Right lobe of liver (tissue), 6 donors: ENCODE data around the gene UBE4B. TPM values are rescaled to one million over a fixed set of nuclear protein-coding genes. Genes with fewer than 3 reads are reported as not detected.

ENCODE experiments used
- ATAC-seq, 4 donors: fragments of 200-7000 bp; cut with Tn5 transposase; one replicate each; pipeline ENCODE4 v1.9.1; 2020; ENCODE audit warnings: mild to moderate bottlenecking in 4 of 4, moderate library complexity in 4 of 4
- DNase-seq, 3 donors: peaks; one replicate each; pipeline ENCODE4 v3.0.0-alpha.2; 2020
- H3K27ac ChIP-seq, 3 donors: fragments of 200-600 bp; one replicate each; pipeline ENCODE4 v1.8.0; 2022
- H3K27me3 ChIP-seq, 2 donors: fragments of 200-600 bp; one replicate each; pipeline ENCODE4 v1.8.0; 2022
- H3K36me3 ChIP-seq, 4 donors: fragments of 200-600 bp; sonication (generic) in 1 of 4; one replicate each; pipeline versions ENCODE4 v1.5.1 to v1.8.0; 2017 to 2022; ENCODE audit warnings: control low read depth in 1 of 4
- H3K4me1 ChIP-seq, 4 donors: fragments of 200-600 bp; sonication (generic) in 1 of 4; one replicate each; pipeline versions ENCODE4 v1.5.1 to v1.8.0; 2017 to 2022; ENCODE audit warnings: control low read depth in 1 of 4
- H3K4me3 ChIP-seq, 3 donors: fragments of 200-600 bp; one replicate each; pipeline ENCODE4 v1.8.0; 2022
- H3K9me3 ChIP-seq, 4 donors: fragments of 200-600 bp; sonication (generic) in 1 of 4; one replicate each; pipeline versions ENCODE4 v1.5.1 to v1.8.0; 2017 to 2022; ENCODE audit warnings: control low read depth in 1 of 4
- CTCF ChIP-seq, 4 donors: fragments of 200-600 bp in 3 of 4; fragments of 450-650 bp in 1 of 4; IDR thresholded peaks; one replicate each; pipeline versions ENCODE4 v1.5.1 to v1.8.0; 2016 to 2022; ENCODE audit warnings: antibody characterized with exemption in 4 of 4, mild to moderate bottlenecking in 2 of 4
- POLR2A ChIP-seq: fragments of 450-650 bp; IDR thresholded peaks from one replicate; pipeline ENCODE4 v1.6.1; 2017; ENCODE audit warnings: antibody characterized with exemption, mild to moderate bottlenecking
- WGBS: methylation state at CpG from one replicate; pipeline ENCODE4 v1.1.6; 2018; ENCODE audit warnings: low coverage, low lambda C conversion rate; ENCODE audit not compliant: insufficient coverage; ENCODE audit errors: missing lambda C conversion rate; 5-methylcytosine and 5-hydroxymethylcytosine counted together
- intact Hi-C, 2 donors: fragments of 100-400 bp; cut with DNase I; formaldehyde crosslinking; loops; one replicate each; pipeline versions ENCODE4 v1.11.2 to v1.14.1; 2022
- total RNA-seq, 6 experiments: library from RNA; depleted of rRNA in 2 of 6; stranded (reverse); fragments of >200 nt in 2 of 6; fragmentation: NEBNext Ultra II Directional in 3 of 6; extraction: Animal tissue kit (Norgen Biotek cat#: 25700) in 3 of 6; gene quantifications; one replicate each; pipeline versions ENCODE4 v1.1.0 to v1.2.4, GENCODE V29; 2016 to 2023
- donor health status: DM: no; HTN: yes; CAD: no.
- donor health status: DM: no; HTN: no; CAD: no.
- donor health status: DM: no; HTN: no; CAD: no.
- donor health status: DM: no; HTN: yes; CAD: no.
- donor health status: DM: no; HTN: yes; CAD: no.

UBE4B gene
- total RNA-seq, 6 experiments from 2014 or later, result 11.4 to 27.9 (median 22.6) TPM

GRCh38 chr1:10078494-10078893 lies 45.7 kb downstream of the UBE4B start:
- H3K4me3 ChIP-seq, result no peak overlapping the region
- no peaks in the 10 kb centered on the region for H3K4me1 ChIP-seq
- H3K27ac ChIP-seq, result no peak overlapping the region
- DNase-seq (no peak), ATAC-seq (no peak)
- no peaks in the 10 kb centered on the region for H3K27me3 ChIP-seq
- no peak for TF ChIP-seq CTCF (IDR thresholded peaks at IDR 0.05)
- TF ChIP-seq POLR2A, result no peak
- WGBS, result 61% methylated on average over 4 of the region's 4 CpGs
- intact Hi-C loops, result no loop called here
- no peaks in the 10 kb centered on the region for H3K9me3 ChIP-seq
- no peaks in the 10 kb centered on the region for H3K36me3 ChIP-seq

GRCh38 chr1:10080523-10080922 lies 47.8 kb downstream of the UBE4B start:
- WGBS, result 88% methylated on average over 1 of the region's 1 CpG
- Histone ChIP-seq H3K4me3 (no peak overlapping the region), H3K36me3 (no peaks in the 10 kb centered on the region), H3K4me1 (no peaks in the 10 kb centered on the region), H3K9me3 (no peaks in the 10 kb centered on the region), H3K27me3 (no peaks in the 10 kb centered on the region), H3K27ac (no peak overlapping the region)
- TF ChIP-seq CTCF (IDR thresholded peaks at IDR 0.05) (no peak), POLR2A (no peak)
- ATAC-seq, result no peak
- intact Hi-C loops, result no loop called here
- no peak for DNase-seq

GRCh38 chr1:10082785-10083479 lies 50.2 kb downstream of the UBE4B start:
- DNase-seq, result no peak
- no peaks in the 10 kb centered on the region for H3K36me3 ChIP-seq
- intact Hi-C loops, result no loop called here
- no peak overlapping the region for H3K27ac ChIP-seq
- TF ChIP-seq POLR2A, result no peak
- no peak for TF ChIP-seq CTCF (IDR thresholded peaks at IDR 0.05)
- ATAC-seq, result no peak
- H3K4me3 ChIP-seq, result no peak overlapping the region
- H3K27me3 ChIP-seq, result no peaks in the 10 kb centered on the region
- no peaks in the 10 kb centered on the region for H3K9me3 ChIP-seq
- WGBS, result 80% methylated on average over 3 of the region's 3 CpGs
- H3K4me1 ChIP-seq, result no peaks in the 10 kb centered on the region

- Histone ChIP-seq H3K27ac (no peak overlapping the region), H3K9me3 (no peaks in the 10 kb centered on the region), H3K36me3 (no peaks in the 10 kb centered on the region), H3K4me1 (no peaks in the 10 kb centered on the region), H3K27me3 (no peaks in the 10 kb centered on the region), H3K4me3 (no peak overlapping the region)
- DNase-seq (no peak), ATAC-seq (no peak)
- intact Hi-C loops, result no loop called here
- TF ChIP-seq POLR2A (no peak), CTCF (IDR thresholded peaks at IDR 0.05) (no peak)
- whole genome bisulfite sequencing, result 91% methylated on average over 3 of the region's 3 CpGs
These were observed 51.3 kb downstream of the UBE4B start for GRCh38 chr1:10084045-10084444.
